HG03175 (cell line): ENCODE data around the gene CEP89.
"Not testable (repeated sequence)": the region's sequence is repeated elsewhere in the genome, so short reads cannot be mapped to it uniquely, and the experiment has no call there.

Experiments used
- ATAC-seq: cut with Tn5 transposase; IDR thresholded peaks from one replicate; pipeline ENCODE4 v1.9.1; 2021; ENCODE audit warnings: mild to moderate bottlenecking, moderate library complexity; ENCODE audit not compliant: unreplicated experiment

CEP89 gene

GRCh38 chr19:32872391-32872790 is 99.4 kb downstream of the CEP89 start:
- ATAC-seq, result no peak

GRCh38 chr19:32870981-32871451 is 100.7 kb downstream of the CEP89 start:
- ATAC-seq, result no peak

GRCh38 chr19:32869966-32870573 is 101.7 kb downstream of the CEP89 start:
- ATAC-seq, result no peak

DNA sequence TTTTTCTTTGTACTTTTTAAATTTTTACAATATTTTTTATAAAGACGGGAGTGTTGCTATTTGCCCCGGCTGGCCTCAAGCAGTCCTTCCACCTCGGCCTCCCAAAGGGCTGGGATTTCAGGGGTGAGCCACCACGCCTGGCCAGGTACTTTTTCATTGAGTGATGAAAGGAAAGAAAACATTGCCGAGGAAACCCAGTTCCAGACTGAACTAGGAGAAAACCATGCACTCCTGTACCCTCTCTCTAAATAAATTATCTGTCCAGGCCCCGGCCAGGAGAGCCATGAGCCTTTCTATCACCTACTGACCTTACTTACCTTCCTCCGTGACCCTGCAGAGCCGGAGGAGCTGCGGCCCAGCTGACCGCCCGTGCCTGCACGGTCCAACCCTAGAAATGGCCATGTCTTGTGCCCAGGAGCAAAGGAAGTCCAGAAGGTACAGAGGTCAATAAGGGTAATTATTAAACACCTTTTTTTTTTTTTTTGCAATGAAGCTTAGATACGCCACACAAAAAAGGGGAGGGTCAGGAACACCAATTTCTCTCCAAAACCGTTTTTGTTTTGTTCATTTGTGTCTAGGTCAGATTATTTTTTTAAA is 102.3 kb downstream of the CEP89 start, which contains the start of gene SLC7A9:
TSS of gene SLC7A9 (minus strand) at position 399 of the 597 bp plus-strand sequence. CDS start 1,233 bp downstream, outside the sequence.
- no peak for ATAC-seq

DNA sequence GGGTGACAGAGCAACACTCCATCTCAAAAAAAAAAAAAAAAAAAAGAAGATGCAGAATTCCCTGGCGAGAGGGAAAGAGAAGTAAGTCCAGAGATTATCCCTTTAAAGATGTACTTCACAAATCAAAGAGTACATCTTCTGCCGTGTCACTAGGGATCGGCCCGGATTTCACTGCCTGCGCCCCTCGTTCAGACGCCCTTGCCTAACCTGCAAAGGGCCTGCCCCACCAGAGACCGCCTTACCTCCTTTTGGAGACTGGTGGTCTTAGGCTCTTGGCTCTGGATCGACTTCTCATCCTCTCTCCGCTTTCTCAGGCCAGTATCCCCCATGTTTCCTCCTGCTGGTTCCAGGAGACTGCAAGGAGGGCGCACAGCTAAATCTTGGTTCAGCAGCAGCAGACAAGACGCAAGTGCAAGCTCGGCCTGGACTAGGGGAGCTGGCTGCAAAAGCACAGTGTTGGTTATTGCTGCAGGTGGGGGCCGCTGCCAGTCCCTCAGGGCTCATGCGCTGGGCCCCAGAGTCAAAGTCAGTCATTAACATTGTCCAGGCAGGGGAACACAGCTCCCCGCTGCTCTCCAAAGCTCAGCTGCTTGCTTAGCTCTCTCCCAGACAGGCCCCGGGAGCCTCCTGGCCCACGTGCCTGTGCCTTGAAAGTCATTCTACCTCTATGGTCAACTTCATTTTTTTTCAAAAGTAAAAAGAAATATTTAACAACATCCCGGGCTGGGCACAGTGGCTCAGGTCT is 103.4 kb downstream of the CEP89 start:
- ATAC-seq, result no peak

- not testable (repeated sequence) for ATAC-seq
Measured at GRCh38 chr19:32867436-32867835, 104.3 kb downstream of the CEP89 start.

- no peak for ATAC-seq
Measured at GRCh38 chr19:32866564-32867265, 105.0 kb downstream of the CEP89 start.

DNA sequence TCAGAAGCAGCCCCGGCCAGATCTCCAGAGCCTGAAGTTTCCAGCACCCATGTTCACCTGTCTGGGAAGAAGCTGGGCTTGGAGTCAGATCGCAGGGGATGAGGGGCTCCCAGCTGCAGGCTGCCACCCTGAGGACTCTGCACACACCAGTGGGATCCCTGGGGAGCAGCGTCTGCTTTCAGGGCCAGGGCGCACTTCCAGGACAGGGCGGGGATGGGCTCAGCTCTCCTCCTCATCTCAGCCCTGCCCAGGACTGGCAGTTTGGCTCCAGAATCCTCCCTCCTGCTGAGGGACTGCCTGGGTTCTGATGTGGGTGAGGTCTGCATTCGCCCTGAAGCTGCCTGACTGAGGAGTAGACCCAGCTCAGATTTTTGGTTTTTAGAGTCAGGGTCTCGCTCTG is 105.7 kb downstream of the CEP89 start:
- no peak for ATAC-seq

GRCh38 chr19:32865326-32865725 is 106.4 kb downstream of the CEP89 start:
- ATAC-seq, result no peak

DNA sequence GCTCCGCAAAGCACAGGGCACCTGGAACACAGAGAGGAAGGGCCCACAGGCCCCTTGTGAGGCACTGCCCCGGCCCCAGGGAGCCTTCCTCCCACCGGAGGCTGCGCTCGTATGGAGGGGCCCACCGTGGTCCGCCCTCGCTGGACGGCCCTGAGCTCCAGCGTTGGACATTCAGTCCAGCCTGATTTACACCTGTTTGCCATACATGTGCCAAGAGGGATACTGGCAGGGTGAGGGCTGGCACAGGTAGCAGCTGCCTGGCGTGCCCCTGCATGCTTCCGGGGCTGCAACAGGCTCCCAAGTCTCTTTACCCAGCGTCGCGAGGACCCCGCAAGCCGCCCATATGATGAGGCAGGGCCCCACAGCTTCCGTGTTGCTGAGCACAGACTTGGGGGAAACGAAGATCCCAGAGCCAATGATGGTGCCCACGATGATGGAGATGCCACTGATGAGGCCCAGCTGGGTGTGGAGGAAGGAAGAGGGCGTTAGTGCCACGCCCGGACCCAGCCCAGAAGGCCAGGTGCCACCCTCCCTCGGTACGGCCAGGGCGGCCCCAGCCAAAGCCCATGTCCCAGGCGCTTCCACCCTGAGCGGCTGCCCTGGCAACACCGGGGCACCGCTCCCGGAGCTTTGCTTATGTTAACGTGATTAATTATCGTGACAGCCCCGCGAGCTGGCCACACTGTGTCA is 107.3 kb downstream of the CEP89 start:
- ATAC-seq, result no peak

DNA sequence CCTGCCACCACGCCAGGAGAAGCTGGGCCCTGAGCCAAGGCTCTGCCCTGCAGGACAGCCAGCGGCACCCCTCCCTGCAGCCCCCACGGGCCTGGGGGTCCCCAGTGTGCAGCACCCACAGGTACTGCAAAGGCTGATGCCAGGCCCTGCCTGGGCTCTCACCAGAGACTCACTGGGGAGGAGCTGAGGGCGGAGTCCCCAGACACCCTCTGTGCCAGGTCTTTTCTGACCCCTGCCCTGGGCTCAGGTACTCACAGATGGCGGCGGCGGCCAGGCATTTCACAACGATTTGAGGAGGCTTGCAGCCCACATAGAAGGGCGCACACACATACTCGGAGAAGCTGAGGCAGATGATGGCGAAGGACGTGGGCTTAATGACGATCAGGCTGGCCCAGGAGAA is 107.9 kb downstream of the CEP89 start:
- no peak for ATAC-seq

GRCh38 chr19:32863301-32863700 is 108.5 kb downstream of the CEP89 start:
- ATAC-seq, result no peak

- no peak for ATAC-seq
Measured at GRCh38 chr19:32862741-32863140, 109.0 kb downstream of the CEP89 start.

- no peak for ATAC-seq
Measured at GRCh38 chr19:32862173-32862572, 109.6 kb downstream of the CEP89 start.

DNA sequence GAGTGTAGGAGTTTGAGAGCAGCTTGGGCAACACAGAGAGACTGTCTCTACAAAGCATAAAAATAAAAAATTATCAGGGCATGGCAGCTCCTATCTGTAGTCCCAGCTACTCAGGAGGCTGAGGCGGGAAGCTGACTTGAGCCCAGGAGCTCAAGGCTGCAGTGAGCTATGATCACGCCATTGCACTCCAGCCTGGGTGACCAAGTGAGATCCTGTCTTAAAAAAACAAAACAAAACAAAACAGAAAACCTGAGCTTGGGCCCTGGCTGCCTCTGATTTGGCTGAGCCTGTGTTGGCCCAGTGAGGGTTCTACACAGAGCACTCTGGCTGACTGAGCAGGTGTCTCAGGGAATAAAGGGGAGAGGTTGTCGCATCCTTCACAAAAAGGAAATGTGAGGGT is 110.2 kb downstream of the CEP89 start:
- ATAC-seq, result no peak

DNA sequence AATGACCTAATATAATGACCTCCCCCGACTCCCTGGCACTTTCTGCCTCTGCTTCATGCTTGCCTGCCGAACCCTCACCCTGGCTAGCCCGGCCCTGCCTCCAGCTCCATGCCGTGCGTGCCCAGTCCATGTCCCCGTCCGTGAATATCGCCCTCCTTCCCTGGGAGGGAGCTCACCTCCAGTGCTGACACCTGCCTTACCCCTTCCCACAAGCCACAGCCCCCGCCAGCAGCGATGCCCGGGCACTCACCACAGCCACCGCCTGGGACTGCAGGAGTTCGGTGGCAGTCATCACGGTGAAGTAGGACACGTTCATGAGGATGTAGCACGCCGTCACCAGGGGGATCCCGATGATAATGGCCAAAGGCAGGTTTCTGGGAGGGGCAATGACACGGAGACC is 112.2 kb downstream of the CEP89 start:
- no peak for ATAC-seq

GRCh38 chr19:32858559-32858958 is 113.2 kb downstream of the CEP89 start:
- ATAC-seq, result no peak

DNA sequence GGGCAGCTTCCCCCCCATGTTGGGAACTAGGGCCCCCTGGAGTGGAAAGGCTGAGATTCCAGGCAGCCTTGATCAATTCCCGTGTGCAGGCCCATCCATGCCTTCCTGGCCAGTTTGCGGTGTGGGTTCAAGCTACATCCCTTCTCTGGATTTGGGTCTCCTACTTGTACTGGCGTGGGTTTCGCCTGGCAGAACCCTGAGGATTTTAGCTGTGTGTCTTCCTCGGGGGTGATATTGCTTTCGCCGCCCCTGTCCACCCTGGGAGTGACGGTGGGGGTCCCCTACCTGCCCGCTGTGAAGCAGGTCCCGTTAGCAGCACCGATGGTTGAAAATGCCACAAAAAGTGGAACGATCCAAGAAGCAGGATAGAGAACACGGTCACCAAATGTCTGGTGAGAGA is 113.6 kb downstream of the CEP89 start:
- no peak for ATAC-seq

- no peak for ATAC-seq
Measured at GRCh38 chr19:32857584-32857983, 114.2 kb downstream of the CEP89 start.

GRCh38 chr19:32856818-32857217 is 114.9 kb downstream of the CEP89 start:
- ATAC-seq, result not testable (repeated sequence)

DNA sequence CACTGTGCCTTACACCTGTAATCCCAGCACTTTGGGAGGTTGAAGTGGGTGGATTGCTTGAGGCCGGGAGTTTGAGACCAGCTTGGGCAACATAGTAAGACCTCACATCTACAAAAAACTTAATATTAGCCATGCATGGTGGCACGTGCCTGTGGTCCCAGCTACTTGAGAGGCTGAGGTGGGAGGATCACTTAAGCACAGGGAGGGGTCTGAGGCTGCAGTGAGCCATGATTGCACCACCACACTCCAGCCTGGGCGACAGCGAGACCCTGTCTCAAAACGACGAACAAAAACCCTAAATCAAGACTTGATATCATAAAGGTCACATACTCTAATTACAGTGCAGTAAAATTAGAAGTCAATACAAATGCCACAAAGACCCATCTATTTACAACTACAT is 119.5 kb downstream of the CEP89 start:
- no peak for ATAC-seq
